GM19397 (cell line): Measurements from ENCODE around the gene DUSP5.
A peak's percentile ranks its signal among the peaks of the same experiment; 100 is the strongest.
"Not testable (repeated sequence)": the region's sequence is repeated elsewhere in the genome, so short reads cannot be mapped to it uniquely, and the experiment has no call there.

Experiments used
- ATAC-seq: cut with Tn5 transposase; IDR thresholded peaks from one replicate; pipeline ENCODE4 v1.9.1; 2021; ENCODE audit warnings: mild to moderate bottlenecking, moderate library complexity; ENCODE audit not compliant: unreplicated experiment

DUSP5 gene, protein sequence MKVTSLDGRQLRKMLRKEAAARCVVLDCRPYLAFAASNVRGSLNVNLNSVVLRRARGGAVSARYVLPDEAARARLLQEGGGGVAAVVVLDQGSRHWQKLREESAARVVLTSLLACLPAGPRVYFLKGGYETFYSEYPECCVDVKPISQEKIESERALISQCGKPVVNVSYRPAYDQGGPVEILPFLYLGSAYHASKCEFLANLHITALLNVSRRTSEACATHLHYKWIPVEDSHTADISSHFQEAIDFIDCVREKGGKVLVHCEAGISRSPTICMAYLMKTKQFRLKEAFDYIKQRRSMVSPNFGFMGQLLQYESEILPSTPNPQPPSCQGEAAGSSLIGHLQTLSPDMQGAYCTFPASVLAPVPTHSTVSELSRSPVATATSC

GRCh38 chr10:110497438-110498086 is at the start of gene DUSP5:
Gene DUSP5, plus strand, starts transcription at chr10:110497907. Its CDS starts 215 bp downstream, at chr10:110498122.
- peak; percentile 62 for ATAC-seq

- no peak for ATAC-seq
These were observed 48.9 kb upstream of the DUSP5 start for GRCh38 chr10:110448682-110449418.

- ATAC-seq = peak; percentile 43
These were observed 42.3 kb upstream of the DUSP5 start for GRCh38 chr10:110455446-110455845.

GRCh38 chr10:110456046-110456445 is 41.7 kb upstream of the DUSP5 start:
- ATAC-seq = no peak

- ATAC-seq = no peak
These were observed 41.1 kb upstream of the DUSP5 start for GRCh38 chr10:110456523-110457091.

DNA sequence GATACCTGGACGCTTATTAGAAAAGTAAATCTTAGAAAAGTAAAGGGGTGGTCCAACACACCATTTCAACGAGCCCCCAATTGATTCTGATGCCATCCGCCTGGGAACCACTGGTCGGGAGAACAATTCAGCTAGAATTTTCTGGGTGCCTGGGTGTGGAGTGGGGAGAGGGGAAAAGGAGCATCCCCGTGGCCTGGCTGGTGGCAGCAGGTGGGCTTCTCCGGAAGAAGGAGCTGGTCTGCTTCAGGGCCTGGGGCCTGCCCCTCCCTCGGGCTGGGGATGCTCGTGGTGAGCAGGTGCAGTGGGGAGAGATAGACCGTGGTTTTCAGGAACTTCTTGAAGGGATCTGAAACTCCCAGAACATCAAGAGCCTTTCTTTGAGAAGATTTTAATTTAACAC is 39.9 kb upstream of the DUSP5 start:
- no peak for ATAC-seq

DNA sequence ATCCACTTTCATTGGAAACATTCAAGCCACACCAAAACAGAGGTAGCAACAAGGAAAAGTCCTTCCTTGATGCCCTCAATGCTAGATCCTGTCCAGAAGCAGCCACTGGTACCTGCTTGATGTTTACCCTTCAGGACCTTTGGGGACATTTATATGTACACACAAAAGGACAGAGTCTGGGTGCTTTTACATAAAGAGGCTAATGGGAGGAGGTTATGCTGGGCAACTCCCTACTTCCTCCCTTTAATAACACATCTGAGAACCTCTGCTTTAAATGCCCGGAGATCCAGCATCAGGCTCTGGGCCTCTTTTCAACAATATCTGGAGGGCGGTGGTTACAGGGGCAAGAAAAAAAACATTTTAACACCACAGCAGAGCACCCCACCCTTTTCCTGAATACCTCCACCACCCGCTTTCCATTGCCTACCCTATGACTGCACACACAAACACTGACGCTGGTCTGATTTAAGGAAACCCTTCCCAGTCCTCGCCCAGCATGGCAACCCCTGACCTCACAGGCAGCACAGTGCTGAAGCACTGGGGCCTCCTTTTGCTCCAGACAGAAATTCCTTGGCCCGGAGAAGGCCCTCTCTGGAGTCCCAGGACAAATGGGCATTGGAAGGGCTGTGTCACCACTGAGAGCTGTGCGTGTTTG is 39.3 kb upstream of the DUSP5 start:
- ATAC-seq = no peak

DNA sequence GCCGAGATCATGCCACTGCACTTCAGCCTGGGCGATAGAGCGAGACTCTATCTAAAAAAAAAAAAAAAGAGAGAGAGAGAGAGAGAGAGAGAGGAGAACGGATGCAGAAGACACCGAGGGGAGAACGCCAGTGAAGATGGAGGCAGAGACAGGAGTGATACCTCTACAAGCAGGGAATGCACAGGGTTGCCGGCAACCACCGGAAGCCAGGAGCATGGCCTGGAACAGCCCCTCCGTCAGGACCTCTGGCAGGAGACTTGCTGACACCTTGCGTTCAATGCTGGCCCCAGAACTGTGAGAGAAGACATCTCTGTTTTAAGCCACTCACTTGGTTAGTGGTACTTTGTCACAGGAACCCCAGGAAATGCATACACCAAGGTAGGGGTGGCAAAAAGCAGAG is 38.1 kb upstream of the DUSP5 start:
- ATAC-seq = no peak

- ATAC-seq = no peak
These were observed 37.4 kb upstream of the DUSP5 start for GRCh38 chr10:110460111-110460809.

DNA sequence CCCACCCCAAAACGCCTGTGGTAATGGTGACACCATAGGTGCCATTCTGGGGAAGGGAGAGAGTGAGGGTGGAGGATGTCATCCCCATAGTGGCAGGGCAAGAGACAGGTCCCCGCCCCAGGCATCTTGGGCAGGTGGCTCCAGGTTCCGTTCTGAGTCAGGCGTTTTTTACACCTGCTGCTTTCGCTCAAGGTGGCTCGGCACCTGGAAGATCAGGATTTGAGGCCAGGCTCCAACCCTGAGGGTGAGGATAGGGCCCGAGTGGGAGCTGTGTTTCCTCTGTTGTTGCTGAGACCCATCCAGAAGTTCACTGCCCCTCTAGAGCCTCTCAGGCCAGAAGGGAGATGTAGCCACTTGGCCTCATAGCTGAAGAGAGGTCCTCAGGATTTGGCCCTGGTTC is 36.6 kb upstream of the DUSP5 start:
- no peak for ATAC-seq

GRCh38 chr10:110461530-110461929 is 36.2 kb upstream of the DUSP5 start:
- ATAC-seq = no peak

- no peak for ATAC-seq
These were observed 35.3 kb upstream of the DUSP5 start for GRCh38 chr10:110462166-110463095.

DNA sequence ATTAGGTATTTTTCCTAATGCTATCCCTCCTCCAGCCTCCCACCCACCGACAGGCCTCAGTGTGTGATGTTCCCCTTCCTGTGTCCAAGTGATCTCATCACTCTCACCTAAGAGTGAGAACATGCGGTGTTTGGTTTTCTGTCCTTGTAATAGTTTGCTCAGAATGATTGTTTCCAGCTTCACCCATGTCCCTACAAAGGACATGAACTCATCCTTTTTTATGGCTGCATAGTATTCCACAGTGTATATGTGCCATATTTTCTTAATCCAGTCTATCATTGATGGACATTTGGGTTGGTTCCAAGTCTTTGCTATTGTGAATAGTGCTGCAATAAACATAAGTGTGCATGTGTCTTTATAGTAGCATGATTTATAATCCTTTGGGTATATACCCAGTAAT is 29.4 kb upstream of the DUSP5 start:
- not testable (repeated sequence) for ATAC-seq

- not testable (repeated sequence) for ATAC-seq
These were observed 27.2 kb upstream of the DUSP5 start for GRCh38 chr10:110470541-110470940.

- no peak for ATAC-seq
These were observed 26.1 kb upstream of the DUSP5 start for GRCh38 chr10:110471566-110472139.

GRCh38 chr10:110474017-110474416 is 23.7 kb upstream of the DUSP5 start:
- ATAC-seq = no peak

DNA sequence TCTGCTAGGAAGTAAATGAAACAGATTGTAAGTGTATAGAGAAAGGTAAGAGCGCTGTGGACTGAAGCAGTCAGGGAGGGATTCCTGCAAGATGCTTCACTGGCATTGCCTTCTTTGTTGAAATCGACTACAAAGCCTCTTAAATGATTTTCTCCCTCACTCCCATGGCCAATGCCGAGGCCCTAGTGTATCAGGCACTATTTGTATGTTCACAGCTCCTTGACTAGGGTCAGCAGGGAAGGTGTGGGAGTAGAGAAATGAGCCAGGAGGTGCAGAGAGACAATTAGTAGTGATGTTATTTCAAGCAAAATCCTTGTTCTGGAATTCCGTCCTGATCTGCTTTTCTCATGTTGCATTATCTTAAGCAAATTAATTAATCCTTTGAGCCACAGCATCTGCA is 22.9 kb upstream of the DUSP5 start:
- ATAC-seq = no peak

GRCh38 chr10:110475722-110476515 is 21.8 kb upstream of the DUSP5 start:
- no peak for ATAC-seq
